GM21723 (cell line): ENCODE results near the gene MDM4.
"Not testable (repeated sequence)": the region's sequence is repeated elsewhere in the genome, so short reads cannot be mapped to it uniquely, and the experiment has no call there.

Experiments
- ATAC-seq: cut with Tn5 transposase; IDR thresholded peaks from one replicate; pipeline ENCODE4 v1.9.1; 2021; ENCODE audit warnings: mild to moderate bottlenecking, moderate library complexity; ENCODE audit not compliant: unreplicated experiment

MDM4 gene

GRCh38 chr1:204513117-204513716 lies 3.0 kb upstream of the MDM4 start:
- ATAC-seq = peak; percentile 43

DNA sequence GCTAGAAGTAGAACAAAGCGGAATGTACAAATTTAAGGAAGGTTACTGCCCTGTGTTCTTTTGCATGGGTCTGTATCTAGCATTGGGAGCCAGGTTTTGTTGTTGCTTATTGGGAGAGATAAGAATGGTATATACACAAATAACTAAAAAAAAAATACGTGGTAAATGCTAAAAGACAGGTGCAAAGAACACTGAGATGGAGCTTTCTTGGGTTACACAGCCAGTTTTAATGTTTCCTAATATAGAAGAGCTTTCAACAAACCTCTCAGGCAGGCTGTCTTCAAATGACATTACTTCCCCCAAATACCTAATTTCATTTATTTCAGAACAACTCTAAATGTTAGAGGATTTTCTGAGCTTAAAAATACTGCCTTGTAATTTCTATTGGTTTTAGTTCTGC lies 1.4 kb upstream of the MDM4 start:
- no peak for ATAC-seq

DNA sequence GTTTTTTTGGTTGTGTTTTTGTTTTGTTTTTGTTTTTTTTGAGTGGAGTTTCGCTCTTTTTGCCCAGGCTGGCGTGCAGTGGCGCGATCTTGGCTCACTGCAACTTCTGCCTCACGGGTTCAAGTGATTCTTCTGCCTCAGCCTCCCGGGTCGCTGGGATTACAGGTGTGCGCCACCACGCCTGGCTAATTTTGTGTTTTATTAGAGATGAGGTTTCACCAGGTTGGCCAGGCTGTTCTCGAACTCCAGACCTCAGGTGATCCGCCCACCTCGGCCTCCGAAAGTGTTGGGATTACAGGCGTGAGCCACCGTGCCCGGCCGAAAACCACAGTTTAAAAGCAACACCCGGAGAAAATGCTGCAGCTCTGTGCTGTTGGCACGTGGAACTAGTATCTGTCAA lies 1.2 kb downstream of the MDM4 start:
- ATAC-seq = not testable (repeated sequence)

DNA sequence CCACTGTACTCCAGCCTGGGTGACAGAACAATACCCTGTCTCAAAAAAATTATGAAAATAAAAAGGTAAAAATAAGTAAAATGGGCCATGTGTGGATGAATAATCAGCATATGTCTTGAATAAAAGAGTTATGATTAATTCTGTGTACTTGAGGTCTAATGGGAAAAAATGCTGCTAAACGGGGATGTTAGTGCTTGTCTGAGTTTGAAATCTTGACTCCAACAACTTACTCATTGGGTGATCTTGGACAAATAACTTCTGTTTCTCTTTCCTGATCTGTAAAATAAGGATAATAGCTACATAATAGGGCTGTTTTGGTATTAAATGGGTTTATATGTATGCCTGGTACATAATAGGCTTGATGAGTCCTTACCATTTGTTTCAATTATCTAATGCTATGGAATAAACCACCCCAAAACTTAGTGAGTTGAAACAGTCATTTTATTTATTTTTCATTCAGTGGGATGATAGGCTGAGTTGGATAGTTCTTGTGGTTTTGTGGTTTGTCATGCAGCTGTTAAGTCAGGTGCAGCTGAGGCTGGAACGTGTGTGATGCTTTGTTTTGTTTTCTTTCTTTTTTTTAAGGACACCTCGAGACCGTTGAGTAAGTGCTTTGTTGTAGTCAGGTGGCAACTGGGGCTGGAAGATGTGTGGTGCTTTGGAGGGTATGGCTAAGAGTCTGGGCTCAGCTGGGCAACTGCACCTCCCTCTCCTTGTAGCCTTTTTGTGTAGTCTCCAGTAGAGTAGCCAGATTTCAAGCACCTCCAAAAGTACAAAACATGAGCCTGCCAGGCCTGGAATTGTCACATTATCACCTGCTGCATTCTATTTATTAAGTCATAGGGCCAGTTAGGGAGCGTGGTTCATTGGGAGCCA lies 4.9 kb downstream of the MDM4 start:
- peak; percentile 63 for ATAC-seq

DNA sequence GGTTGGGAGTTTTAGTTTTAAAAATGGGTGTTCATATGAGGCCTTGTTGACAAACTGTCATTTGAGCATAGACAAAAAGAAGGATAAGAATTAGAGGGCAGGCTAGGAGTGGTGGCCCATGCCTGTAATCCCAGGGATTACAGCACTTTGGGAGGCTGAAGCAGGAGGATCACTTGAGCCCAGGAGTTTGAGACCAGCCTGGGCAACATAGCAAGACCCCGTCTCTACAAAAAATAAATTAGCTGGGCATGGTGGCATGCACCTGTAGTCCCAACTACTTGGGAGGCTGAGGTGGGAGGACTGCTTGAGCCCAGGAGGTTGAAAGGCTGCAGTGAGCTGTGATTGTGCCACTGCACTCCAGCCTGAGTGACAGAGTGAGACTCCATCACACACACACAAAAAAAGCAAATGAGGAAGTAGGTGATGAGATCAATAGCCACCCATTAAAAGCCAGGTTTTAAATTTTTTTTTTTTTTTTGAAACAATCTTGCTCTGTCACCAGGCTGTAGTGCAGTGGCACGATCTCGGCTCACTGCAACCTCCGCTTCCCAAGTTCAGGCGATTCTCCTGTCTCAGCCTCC lies 5.8 kb downstream of the MDM4 start:
- ATAC-seq = not testable (repeated sequence)

DNA sequence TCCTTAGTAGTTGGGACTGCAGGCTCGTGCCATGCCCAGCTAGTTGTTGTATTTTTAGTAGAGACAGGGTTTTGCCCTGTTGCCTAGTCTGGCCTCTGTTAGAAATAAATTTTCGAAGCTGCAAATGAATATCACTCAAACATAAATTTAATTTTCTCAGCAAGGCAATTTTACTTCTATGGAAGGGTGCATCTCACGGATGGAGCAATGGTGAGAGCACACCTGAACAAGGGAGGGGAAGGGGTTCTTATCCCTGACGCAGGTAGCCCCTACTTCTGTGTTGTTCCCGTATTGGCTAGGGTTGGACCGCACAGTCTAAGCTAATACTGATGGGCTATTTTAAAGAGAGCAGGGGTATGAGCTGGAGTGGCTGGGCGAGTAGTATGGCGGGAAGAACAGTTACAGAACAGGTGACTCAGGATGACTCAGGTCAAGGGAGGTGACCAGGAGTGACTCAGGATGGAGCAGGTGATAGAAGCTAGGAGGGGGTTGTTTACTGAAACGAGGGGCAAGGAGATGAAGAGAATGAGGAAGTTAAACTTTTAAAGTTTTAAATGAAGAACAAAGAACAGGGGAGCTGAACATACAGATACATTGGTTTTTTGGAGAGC lies 7.5 kb downstream of the MDM4 start:
- no peak for ATAC-seq

DNA sequence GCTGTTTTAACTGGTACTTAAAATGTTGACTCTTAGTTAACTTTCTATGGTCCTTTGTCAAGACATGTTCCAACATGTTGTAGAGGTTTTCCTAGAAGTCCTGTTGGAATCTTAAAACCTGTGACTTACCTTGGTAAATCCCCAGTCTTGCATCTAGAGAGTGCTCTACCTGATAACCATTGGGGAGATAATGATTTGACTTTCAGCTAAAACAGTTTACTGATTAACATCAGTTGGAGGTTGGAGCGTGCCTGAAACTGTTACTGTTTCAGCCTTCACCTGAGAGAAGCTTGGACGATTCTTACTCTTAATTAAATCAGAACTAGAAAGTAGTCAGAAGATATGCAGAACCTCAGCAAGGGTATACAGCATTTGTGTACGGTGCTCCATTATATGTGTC lies 8.8 kb downstream of the MDM4 start:
- no peak for ATAC-seq

GRCh38 chr1:204528241-204528640 lies 12.0 kb downstream of the MDM4 start:
- no peak for ATAC-seq

DNA sequence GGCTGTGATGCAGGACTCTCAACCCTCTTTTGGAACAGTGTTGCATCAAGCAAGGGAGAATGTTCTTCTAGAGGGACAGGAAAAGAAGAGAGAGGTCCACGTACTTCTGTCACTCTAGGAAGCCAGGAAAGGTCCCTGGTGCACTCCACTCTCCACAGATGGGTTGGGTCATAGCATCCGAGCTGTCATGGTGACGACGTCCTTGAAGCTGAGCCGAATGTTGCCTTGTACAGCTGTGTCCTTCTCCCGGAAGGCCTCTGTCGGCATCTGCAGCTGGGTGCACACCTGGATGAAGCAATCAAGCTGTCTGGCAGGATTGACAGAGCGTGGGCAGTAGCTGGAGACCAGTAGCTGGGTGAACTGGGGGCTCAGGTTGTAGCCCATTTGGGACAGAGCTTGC lies 12.5 kb downstream of the MDM4 start:
- ATAC-seq = no peak

DNA sequence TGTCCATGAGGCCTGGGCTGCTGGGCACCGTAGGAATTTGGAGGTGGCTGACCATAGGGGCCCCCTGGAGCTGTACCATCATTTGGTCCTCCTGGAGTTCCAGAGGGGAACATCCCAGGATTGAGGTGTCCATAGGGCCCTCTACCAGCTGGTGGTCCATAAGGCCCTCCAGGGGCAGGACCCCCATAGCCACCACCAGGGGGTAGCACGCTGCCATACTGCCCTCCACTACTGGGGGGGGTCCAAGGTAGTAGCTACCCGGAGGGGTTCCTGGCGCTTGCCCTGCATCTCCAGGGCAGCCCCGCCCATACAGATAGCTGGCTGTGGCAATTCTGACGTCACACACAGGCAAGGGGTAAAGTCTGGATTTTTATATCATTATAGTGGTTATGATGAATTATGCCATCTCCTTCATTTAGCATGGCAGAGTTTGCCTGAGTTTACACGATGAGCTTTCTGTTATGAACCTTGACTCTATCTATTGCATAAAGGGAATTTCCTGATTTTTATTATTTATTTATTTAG lies 13.2 kb downstream of the MDM4 start:
- ATAC-seq = no peak

GRCh38 chr1:204530932-204531331 lies 14.7 kb downstream of the MDM4 start:
- ATAC-seq = peak; percentile 84

DNA sequence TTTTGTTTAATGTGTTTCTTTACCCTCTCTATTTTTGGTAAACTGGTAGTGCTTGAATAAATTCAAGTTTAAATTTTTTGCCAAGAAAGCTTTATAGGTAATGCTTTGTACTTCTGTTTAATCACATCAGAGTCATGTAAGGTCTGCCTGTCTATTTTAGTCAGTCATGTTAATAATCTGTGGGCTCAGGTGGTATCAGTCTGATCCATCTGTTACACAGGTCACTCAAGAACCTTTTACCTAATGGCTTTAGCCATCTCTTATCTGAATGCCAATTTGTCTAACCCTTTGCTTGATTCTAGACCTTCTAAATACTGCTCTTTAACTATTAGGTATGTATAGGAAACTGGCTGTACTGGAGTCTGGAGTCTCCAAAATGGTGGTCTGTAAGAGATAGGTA lies 16.6 kb downstream of the MDM4 start:
- ATAC-seq = no peak

DNA sequence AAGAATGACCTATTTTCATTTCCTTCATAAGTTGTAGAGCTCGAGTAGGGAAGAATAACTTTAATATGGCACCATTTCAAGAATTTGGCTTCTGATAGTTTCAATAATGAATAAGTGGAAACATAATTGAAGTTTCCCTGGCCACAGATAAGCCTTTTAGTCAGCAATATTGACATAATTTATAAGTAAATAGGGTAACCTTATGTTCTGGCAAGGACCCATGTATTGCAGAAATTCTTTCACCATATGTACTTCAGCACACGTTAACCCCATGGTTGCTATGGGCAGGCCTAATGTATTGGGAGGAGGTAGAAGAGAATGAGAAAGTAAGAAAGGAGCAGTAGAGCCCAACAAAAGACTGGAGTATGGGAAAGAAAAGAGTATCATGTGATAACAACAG lies 25.4 kb downstream of the MDM4 start:
- ATAC-seq = no peak

DNA sequence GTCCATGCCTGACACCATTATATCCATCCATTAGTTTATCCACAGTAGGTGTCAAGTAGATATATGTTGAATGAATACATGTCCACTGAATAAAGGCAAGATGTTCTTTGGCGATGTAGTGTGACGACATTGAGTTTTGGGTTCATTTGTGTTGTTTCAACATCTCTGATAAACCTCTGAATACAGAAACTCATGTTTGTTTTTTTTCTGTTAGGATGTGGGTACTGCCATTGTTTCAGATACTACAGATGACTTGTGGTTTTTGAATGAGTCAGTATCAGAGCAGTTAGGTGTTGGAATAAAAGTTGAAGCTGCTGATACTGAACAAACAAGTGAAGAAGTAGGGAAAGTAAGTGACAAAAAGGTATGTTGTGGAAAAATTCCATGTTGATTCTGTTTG lies 28.1 kb downstream of the MDM4 start:
- peak; percentile 76 for ATAC-seq

DNA sequence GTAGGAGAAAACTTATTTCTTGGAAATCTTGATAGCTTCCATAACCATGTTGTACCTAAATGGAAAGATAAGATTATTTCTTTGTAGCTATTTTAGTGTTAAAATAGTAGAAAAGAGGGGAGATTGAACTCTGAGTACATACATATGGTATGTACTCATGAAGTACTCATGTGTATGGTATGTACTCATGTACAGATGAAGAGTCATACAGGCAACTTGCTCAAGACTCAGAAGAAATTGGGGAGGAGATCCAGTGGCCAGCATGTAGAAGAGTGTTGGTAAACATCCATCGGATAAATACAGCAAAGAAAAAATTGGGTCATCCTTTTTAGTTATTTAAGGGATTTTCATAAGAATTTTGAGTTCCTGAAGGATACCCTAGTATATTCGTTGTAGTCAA lies 29.0 kb downstream of the MDM4 start:
- ATAC-seq = no peak

GRCh38 chr1:204545881-204546280 lies 29.7 kb downstream of the MDM4 start:
- no peak for ATAC-seq

- ATAC-seq = no peak
These were observed 32.1 kb downstream of the MDM4 start for GRCh38 chr1:204548265-204548664.

- no peak for ATAC-seq
These were observed 33.1 kb downstream of the MDM4 start for GRCh38 chr1:204549313-204549712.

DNA sequence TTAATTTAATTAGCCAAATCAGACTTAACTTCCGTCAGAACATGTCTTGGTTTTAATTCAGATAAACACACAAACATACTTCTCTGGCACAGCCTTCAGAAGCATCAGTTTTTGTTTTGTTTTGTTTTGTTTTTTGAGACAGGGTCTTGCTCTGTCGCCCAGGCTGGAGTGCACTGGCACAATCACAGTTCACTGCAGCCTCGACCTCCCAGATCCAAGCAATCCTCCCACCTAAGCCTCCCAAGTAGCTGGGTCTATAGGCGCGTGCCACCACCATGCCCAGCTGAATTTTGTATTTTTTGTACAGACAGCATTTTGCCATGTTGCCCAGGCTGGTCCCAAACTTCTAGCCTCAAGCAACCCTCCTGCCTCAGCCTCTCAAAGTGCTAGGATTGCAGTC lies 34.7 kb downstream of the MDM4 start:
- no peak for ATAC-seq

- ATAC-seq = no peak
These were observed 40.3 kb downstream of the MDM4 start for GRCh38 chr1:204556458-204557052.

GRCh38 chr1:204558467-204558866 lies 42.3 kb downstream of the MDM4 start:
- no peak for ATAC-seq
